K562 (cell line): Measurements from ENCODE around the gene TGFBR1. TPM values are rescaled to one million over a fixed set of nuclear protein-coding genes. Genes with fewer than 3 reads are reported as not detected.

Experiments
- BCL6 ChIP-seq: fragments of 250-450 bp; sonication (Bioruptor Pico); IDR thresholded peaks from 2 replicates; pipeline ENCODE4 v1.4.0; 2020
- BRF2 ChIP-seq: IDR thresholded peaks from 3 replicates; pipeline ENCODE4 v1.6.1; 2011; ENCODE audit warnings: borderline replicate concordance, mild to moderate bottlenecking; ENCODE audit not compliant: insufficient read length, insufficient read depth
- CBX8 ChIP-seq: fragments of 200-600 bp; sonication (generic); IDR thresholded peaks from 2 replicates; pipeline ENCODE4 v1.6.1; 2012; ENCODE audit warnings: borderline replicate concordance, mixed run types, low read depth, mild to moderate bottlenecking, moderate library complexity, mixed read lengths, low read length, control low read depth, inconsistent platforms; ENCODE audit not compliant: poor library complexity, severe bottlenecking; ENCODE audit errors: extremely low read depth
- FOXO4 ChIP-seq: fragments of 450-650 bp; formaldehyde crosslinking; IDR thresholded peaks from 2 replicates; pipeline ENCODE4 v1.4.0; 2020; ENCODE audit warnings: mild to moderate bottlenecking, moderate library complexity
- GATAD2B ChIP-seq: fragments of 450-650 bp; IDR thresholded peaks from 2 replicates; pipeline ENCODE4 v1.6.1; 2017; ENCODE audit warnings: mild to moderate bottlenecking, borderline replicate concordance
- HDGF ChIP-seq: fragments of 450-650 bp; IDR thresholded peaks from 2 replicates; pipeline ENCODE4 v1.6.1; 2016
- HMG20A ChIP-seq: fragments of 450-650 bp; formaldehyde crosslinking; conservative IDR thresholded peaks from 2 replicates; pipeline ENCODE4 v1.4.0; 2020; ENCODE audit warnings: mild to moderate bottlenecking, mixed read lengths
- NFYB ChIP-seq: IDR thresholded peaks from 2 replicates; pipeline ENCODE4 v1.6.1; 2011; ENCODE audit warnings: mild to moderate bottlenecking, moderate library complexity; ENCODE audit not compliant: insufficient read length; ENCODE audit errors: extremely low read depth
- PHF21A ChIP-seq: fragments of 450-650 bp; IDR thresholded peaks from 2 replicates; pipeline ENCODE4 v1.6.1; 2017; ENCODE audit warnings: low read depth, borderline replicate concordance
- POLR2G ChIP-seq: fragments of 200-400 bp; formaldehyde crosslinking; IDR thresholded peaks from 2 replicates; pipeline ENCODE4 v1.6.1; 2017; ENCODE audit warnings: low read depth, mild to moderate bottlenecking, antibody characterized with exemption, low read length, moderate library complexity
- PTRF ChIP-seq: fragments of 450-650 bp; IDR thresholded peaks from 2 replicates; pipeline ENCODE4 v1.6.1; 2016; ENCODE audit warnings: mild to moderate bottlenecking, missing genetic modification characterization, missing compliant biosample characterization
- SMAD3 ChIP-seq: fragments of 450-650 bp; formaldehyde crosslinking; conservative IDR thresholded peaks from 2 replicates; pipeline ENCODE4 v1.4.0; 2020; ENCODE audit warnings: mild to moderate bottlenecking
- SMC3 ChIP-seq: conservative IDR thresholded peaks from 2 replicates; pipeline ENCODE4 v1.6.1; 2011; ENCODE audit warnings: low read depth, low read length, improper control_type of control experiment; ENCODE audit not compliant: insufficient read depth
- ZBTB43 ChIP-seq: sonication (generic); formaldehyde crosslinking; IDR thresholded peaks from 2 replicates; pipeline ENCODE4 v1.8.0; 2023; ENCODE audit warnings: mild to moderate bottlenecking, missing genetic modification reagents
- ZNF274 ChIP-seq: IDR thresholded peaks from 2 replicates; pipeline ENCODE4 v1.6.1; 2011; ENCODE audit warnings: low read depth, mild to moderate bottlenecking, low read length, moderate library complexity, borderline replicate concordance
- ZNF431 ChIP-seq: sonication (generic); formaldehyde crosslinking; IDR thresholded peaks from 2 replicates; pipeline ENCODE4 v1.8.0; 2022; ENCODE audit warnings: mild to moderate bottlenecking, missing genetic modification reagents
- polyA plus RNA-seq, 8 experiments: library from polyadenylated mRNA; depleted of rRNA in 4 of 8; stranded (reverse) in 5 of 8; unstranded in 3 of 8; fragments of >200 nt; fragmentation: Nextera tagmentation in 2 of 8; fragmentation: Illumina TruSeq in 1 of 8; extraction: Ambion mirVana in 2 of 8; extraction: Trizol in 1 of 8; gene quantifications; 2 replicates each; pipeline versions ENCODE4 v1.2.1 to v1.2.3, GENCODE V29; 2011 to 2014; ENCODE audit warnings: inconsistent platforms in 1 of 8, missing spikeins in 1 of 8
- total RNA-seq, 7 experiments: library from RNA; depleted of rRNA in 6 of 7; stranded (reverse); fragments of >200 nt in 6 of 7; fragmentation: Illumina TruSeq in 2 of 7; extraction: Trizol in 2 of 7; gene quantifications; 2 replicates each; pipeline versions ENCODE4 v1.2.1 to v1.2.3, GENCODE V29; 2011 to 2021; ENCODE audit warnings: low replicate concordance in 1 of 7
- TF ChIP-seq, protein P1 (sequence below): fragments of 450-650 bp; IDR thresholded peaks from 2 replicates; pipeline ENCODE4 v1.6.1; 2016; ENCODE audit warnings: borderline replicate concordance
- TF ChIP-seq, protein P2 (sequence below): IDR thresholded peaks from 2 replicates; pipeline ENCODE4 v1.6.1; 2011; ENCODE audit warnings: borderline replicate concordance, low read depth, mild to moderate bottlenecking, moderate library complexity, low read length; ENCODE audit not compliant: insufficient read depth, poor library complexity, severe bottlenecking

TGFBR1 gene
- total and polyA plus RNA-seq, 9 of the 15 experiments (the other 6 are each of a cell fraction or from before 2014, with no cell fraction given), result 15.5 to 62.4 (median 42.7) TPM

DNA sequence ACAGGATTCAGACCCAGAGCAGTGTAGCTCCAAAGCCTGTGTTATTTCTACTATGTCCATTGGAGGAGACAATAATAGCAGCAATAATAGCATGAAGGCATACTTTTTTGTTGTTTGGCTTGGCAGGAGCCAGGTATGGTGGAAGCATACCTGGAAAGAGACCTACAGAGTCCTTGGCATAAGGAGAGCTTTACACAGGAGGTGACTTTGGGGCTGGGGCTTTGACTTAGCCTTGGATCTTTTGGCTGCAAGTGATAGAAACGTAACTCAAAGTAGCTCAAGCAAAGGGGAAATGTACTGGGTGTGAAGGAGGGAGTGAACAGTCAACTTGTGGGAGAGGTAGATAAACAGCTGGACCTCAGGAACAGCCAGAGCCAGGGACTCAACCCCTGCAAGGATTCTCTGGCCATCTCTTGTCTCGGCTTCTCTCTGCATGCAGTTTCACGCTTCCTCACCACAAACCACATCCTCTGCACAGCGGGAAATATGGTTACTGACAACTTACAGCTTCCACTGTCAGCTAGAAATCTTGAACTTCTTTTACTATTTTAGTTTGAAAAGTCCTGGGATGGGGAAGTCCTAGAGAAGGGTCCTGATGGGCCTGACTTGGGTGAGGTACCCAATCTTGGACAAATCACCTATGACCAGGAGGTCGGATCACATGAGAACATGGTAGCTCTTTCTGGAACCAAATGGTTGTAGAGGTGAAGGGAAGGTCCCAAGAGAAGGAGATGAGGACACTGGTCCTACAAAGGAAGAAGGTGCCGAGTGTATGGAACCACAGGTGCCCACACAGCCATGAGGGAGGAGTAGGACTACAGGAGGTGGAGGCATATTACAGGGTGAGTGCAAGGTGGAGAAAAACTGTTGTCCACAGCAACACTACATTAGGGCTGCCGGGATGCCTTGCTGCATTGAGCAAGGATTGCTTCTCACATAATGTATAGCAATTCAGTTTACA is 47.0 kb upstream of the TGFBR1 start (continued):
- TF ChIP-seq POLR2G, result no peak
- no peak for TF ChIP-seq BCL6 (CRISPR knock-in tag)
- TF ChIP-seq GATAD2B, result peak; percentile 81; the same call in 1 of the 2 replicates
- TF ChIP-seq SMAD3 (CRISPR knock-in tag), result peak; percentile 71; the same call in 1 of the 2 replicates
- no peak for TF ChIP-seq CBX8
- TF ChIP-seq FOXO4, result no peak
- TF ChIP-seq HDGF, result no peak
- TF ChIP-seq ZBTB43 (CRISPR knock-in tag), result no peak
- no peak for TF ChIP-seq BRF2
- TF ChIP-seq, protein P1, sequence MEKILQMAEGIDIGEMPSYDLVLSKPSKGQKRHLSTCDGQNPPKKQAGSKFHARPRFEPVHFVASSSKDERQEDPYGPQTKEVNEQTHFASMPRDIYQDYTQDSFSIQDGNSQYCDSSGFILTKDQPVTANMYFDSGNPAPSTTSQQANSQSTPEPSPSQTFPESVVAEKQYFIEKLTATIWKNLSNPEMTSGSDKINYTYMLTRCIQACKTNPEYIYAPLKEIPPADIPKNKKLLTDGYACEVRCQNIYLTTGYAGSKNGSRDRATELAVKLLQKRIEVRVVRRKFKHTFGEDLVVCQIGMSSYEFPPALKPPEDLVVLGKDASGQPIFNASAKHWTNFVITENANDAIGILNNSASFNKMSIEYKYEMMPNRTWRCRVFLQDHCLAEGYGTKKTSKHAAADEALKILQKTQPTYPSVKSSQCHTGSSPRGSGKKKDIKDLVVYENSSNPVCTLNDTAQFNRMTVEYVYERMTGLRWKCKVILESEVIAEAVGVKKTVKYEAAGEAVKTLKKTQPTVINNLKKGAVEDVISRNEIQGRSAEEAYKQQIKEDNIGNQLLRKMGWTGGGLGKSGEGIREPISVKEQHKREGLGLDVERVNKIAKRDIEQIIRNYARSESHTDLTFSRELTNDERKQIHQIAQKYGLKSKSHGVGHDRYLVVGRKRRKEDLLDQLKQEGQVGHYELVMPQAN, result no peak
- TF ChIP-seq PTRF, result no peak; the same call in 1 of the 2 replicates
- no peak for TF ChIP-seq NFYB
- no peak for TF ChIP-seq PHF21A
- TF ChIP-seq HMG20A, result no peak
- TF ChIP-seq ZNF274, result no peak
- TF ChIP-seq SMC3, result no peak
- TF ChIP-seq, protein P2, sequence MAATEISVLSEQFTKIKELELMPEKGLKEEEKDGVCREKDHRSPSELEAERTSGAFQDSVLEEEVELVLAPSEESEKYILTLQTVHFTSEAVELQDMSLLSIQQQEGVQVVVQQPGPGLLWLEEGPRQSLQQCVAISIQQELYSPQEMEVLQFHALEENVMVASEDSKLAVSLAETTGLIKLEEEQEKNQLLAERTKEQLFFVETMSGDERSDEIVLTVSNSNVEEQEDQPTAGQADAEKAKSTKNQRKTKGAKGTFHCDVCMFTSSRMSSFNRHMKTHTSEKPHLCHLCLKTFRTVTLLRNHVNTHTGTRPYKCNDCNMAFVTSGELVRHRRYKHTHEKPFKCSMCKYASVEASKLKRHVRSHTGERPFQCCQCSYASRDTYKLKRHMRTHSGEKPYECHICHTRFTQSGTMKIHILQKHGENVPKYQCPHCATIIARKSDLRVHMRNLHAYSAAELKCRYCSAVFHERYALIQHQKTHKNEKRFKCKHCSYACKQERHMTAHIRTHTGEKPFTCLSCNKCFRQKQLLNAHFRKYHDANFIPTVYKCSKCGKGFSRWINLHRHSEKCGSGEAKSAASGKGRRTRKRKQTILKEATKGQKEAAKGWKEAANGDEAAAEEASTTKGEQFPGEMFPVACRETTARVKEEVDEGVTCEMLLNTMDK, result no peak
- no peak for TF ChIP-seq ZNF431 (CRISPR knock-in tag)
